ENCODE results near the gene LY6G5C.
"Not testable (repeated sequence)": the region's sequence is repeated elsewhere in the genome, so short reads cannot be mapped to it uniquely, and the experiment has no call there.

LY6G5C gene

GRCh38 chr6:31715022-31715958 lies 34.4 kb upstream of the LY6G5C start, which contains the start of gene LY6G6D:
LY6G6D (plus strand) TSS chr6:31715348; CDS start chr6:31715356, 8 bp downstream.
- in situ Hi-C loops (cut with MboI; ENCODE audit: low sequenced_read_pairs), result no loop called here

GRCh38 chr6:31713991-31714684 lies 33.3 kb upstream of the LY6G5C start:
- in situ Hi-C loops (cut with MboI; ENCODE audit: low sequenced_read_pairs), result no loop called here

DNA sequence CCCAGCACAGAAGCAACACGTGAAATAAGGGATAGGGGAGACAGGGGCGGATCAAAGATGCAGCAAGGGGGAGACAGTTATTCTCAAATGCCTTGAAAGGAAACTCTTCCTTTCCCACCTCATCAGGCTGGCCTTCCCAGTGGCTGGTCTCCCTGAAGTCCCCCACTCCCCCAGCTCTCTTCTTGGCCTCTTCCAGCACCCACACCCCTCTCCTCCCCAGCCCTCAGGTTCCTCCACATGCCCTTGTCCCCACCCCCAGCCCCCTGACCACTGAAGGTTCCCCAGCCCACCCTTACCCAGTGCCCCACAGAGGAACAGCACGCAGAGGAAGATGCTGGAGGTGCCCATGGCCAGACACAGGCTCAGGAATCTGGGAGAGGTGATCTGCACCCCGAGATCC lies 32.6 kb upstream of the LY6G5C start:
- in situ Hi-C loops (cut with MboI; ENCODE audit: low sequenced_read_pairs), result no loop called here

GRCh38 chr6:31712296-31712695 lies 31.4 kb upstream of the LY6G5C start:
- in situ Hi-C loops (cut with MboI; ENCODE audit: low sequenced_read_pairs), result no loop called here

GRCh38 chr6:31711233-31711632 lies 30.4 kb upstream of the LY6G5C start:
- in situ Hi-C loops (cut with MboI; ENCODE audit: low sequenced_read_pairs), result no loop called here

DNA sequence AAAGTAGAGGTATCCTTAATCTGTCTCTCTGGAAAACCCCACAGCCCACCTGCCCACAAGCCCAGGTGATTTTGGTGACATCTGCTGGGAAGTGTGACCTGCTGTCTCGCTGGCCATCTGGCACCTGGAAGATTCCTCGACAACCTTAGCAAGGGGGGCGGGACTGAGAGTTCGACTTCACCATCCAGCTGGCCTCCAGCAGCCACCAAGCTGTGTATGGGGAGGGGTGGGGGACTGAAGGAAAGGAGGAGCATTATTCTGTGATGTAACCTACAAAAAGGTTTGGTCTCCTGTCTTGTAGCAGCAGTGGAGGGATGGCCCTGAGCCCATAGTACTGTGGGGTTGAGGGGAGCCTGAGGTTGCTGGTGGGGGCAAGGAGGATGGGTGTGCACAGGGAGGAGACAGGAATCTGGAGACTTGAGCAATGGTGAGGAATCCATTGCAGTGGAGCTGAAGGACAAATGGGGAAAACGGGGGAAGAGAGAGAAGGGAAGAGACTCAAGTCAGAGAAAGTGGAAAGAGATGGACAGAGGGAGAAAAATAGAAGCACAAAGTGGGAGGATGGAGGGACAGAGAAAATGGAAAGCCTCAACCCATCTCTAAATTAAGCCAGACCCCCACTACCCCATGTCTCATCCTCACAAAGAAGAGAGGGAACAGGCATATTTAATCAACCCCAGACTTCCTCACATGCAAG lies 29.8 kb upstream of the LY6G5C start:
- in situ Hi-C loops (cut with MboI; ENCODE audit: low sequenced_read_pairs), result no loop called here

- in situ Hi-C loops (cut with MboI; ENCODE audit: low sequenced_read_pairs), result not testable (repeated sequence)
Measured at GRCh38 chr6:31709157-31709556, 28.3 kb upstream of the LY6G5C start.

DNA sequence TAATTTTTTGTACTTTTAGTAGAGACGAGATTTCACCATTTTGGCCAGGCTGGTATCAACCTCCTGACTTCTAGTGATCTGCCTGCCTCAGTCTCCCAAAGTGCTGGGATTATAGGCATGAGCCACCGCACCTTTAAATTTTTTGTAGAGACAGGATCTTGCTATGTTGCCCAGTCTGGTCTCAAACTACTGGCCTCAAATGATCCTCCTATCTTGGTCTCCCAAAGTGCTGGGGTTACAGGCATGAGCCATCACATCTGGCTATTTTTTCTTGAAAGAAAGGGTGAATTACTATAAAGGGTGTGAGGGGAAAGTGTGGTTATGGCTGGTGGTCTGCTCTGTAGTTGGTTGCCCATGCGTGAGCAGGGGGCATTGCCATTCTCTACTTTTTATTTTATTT lies 27.4 kb upstream of the LY6G5C start:
- in situ Hi-C loops (cut with MboI; ENCODE audit: low sequenced_read_pairs), result no loop called here

DNA sequence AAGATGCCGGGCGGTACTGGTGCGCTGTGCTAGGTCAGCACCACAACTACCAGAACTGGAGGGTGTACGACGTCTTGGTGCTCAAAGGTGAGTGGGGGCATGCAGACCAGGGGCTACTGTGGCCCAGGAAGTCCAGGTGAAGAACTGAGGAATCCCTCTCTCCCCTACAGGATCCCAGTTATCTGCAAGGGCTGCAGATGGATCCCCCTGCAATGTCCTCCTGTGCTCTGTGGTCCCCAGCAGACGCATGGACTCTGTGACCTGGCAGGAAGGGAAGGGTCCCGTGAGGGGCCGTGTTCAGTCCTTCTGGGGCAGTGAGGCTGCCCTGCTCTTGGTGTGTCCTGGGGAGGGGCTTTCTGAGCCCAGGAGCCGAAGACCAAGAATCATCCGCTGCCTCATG lies 26.8 kb upstream of the LY6G5C start:
- in situ Hi-C loops (cut with MboI; ENCODE audit: low sequenced_read_pairs), result no loop called here

- in situ Hi-C loops (cut with MboI; ENCODE audit: low sequenced_read_pairs), result no loop called here
Measured at GRCh38 chr6:31706599-31706998, 25.7 kb upstream of the LY6G5C start, which contains the start of gene LY6G6F. LY6G6F (plus strand) TSS chr6:31706866; CDS start chr6:31706907, 41 bp downstream.

GRCh38 chr6:31705931-31706330 lies 25.1 kb upstream of the LY6G5C start:
- in situ Hi-C loops (cut with MboI; ENCODE audit: low sequenced_read_pairs), result no loop called here

DNA sequence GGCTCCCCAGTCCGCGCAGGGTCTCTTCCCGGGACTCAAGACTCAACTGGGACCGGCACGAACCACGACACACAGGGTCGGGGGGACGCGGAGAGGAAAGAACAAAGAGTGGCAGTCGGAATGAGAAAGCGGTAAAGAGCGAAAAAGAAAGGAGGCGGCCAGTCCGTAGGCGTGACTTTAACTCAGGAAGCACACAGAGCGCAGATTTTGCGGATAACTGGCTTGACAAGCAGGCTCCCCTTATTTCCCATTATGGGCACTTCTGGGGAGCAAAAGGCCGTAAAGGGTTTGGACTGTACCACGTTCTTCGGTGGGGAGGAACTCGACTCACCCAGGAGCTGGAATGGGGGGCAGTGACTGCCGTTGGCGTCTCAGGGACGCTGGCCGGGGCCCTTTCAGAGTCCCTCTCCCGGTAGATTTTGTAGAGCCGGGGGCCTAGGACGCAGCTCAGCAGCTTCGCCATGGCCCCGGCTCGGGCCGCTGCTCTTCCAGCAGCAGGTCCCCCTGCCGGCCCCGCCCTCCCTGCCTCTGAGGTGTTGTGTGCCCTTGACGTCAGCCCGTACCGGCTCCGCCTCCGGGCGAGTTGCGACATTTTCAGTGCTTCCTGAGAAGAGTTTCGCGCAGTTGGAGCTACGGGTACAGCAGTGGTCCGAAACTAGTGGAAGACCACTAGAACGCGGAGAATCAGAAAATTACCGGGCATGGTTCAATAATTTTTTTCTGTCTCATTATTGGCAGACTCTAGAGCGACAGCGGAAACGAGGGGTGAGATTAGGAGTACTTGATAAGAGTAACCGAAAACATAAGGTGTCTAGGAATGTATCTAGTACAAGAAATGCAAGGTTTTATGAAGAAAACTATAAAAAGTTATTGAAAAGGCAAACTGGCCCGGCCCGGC lies 22.2 kb upstream of the LY6G5C start, which contains the start of gene ABHD16A:
Gene ABHD16A, minus strand, starts transcription at position 506 of the 898 bp plus-strand sequence. Its CDS starts 43 bp downstream, at position 463.
- in situ Hi-C loops (cut with MboI; ENCODE audit: low sequenced_read_pairs), result no loop called here

- in situ Hi-C loops (cut with MboI; ENCODE audit: low sequenced_read_pairs), result no loop called here
Measured at GRCh38 chr6:31702405-31702818, 21.5 kb upstream of the LY6G5C start.

DNA sequence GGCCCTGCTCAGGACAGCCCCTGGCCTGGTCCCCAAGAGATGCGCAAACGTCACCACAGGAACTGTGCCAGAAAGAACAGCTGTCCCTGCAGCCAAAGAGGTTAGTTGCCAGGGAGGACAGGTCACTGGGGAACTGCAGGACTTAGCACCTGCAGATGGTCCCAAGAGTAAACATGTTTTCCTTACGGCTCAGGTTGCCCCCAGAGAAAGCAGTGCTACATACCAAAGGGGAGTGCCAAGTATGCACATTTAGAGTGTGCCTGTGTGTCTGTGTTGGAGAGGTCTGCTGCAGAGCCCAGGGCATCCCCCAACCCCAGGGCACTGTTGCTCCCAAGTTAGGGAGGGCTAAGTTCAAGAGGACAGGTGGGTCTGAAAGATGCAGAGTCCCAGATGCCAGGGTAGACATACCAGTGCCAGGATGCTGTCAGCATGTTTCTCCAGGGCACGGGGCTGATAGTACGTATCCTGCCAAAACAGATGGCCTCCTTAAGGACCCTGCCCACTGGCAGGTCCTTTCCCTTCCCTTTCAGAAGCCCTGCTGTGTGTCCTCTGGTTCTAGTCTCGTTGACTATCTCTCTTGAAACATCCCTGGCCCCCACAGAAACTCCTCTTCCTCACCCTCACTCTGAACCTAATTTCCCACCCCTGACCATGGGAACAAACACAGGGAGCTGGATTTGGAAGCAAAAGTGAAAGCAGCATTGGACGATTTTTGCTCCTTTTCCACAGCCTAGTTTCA lies 21.0 kb upstream of the LY6G5C start:
- in situ Hi-C loops (cut with MboI; ENCODE audit: low sequenced_read_pairs), result no loop called here

DNA sequence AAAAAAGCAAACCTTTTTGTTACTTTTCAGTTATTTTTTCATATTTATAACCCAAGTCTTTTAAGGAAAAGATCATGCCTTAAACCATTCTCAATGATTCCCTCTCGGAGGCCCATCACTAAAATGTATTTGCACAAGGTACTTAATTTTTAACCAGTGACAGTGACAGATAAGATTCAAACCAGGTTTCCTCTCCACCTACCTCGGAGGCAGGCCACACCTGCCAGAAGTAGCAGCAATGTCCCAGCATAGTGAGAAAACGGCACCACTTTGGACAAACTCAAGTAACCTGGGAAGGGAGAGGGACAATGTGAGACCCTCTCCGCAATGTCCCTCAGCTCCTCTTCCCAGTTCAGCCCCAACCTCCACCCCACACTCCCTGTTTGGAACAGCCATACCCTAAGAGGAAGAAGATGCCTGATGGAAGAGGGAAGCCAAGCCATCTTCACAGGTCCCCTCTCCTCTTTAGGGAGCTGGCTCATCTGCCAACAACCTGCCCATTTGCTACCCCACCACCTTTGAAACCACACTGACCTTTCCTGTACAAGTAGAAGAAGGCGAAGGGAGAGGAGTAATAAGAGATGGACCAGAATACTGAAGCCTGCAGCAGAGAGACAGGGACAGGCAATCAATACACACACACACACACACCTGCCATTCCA lies 20.0 kb upstream of the LY6G5C start:
- in situ Hi-C loops (cut with MboI; ENCODE audit: low sequenced_read_pairs), result no loop called here

DNA sequence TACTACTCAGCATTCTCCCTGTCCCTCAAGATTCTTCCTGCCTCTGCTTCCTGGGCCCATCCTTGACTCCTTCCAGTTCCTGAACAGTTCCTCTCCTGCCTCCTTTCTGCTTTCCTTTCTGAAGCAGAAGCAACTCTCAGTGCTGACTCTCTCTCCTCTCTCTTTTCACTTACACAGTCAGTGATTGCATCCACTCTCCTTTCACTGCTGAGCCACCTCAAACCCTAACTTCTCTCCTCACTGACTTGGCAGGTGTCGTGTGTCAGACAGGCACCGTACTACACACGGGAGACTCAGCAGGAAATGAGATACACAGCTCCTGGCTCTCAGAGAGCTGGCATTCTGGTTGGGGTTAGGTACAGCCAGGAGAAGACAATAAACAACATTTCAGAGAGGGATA lies 16.7 kb upstream of the LY6G5C start:
- in situ Hi-C loops (cut with MboI; ENCODE audit: low sequenced_read_pairs), result no loop called here

DNA sequence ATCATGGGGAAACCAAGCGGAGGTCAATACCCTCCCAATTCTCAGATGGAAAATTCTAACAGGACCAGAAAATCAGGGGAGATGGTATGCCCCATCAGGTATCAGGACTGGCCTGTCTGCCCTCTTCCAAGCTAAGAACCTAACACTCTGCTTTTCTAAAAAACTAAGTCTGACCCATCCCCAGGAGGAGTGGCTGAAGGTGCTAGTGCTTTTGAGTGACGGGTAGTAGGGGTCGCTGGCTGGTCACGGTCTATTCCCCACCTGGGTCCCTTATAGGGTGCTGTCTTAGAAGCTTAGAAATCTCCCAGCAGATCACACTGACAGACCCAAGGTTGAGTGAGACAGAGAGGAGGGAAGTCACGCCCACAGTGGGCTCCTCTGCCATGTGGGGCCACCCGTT lies 12.7 kb upstream of the LY6G5C start:
- in situ Hi-C loops (cut with MboI; ENCODE audit: low sequenced_read_pairs), result no loop called here

DNA sequence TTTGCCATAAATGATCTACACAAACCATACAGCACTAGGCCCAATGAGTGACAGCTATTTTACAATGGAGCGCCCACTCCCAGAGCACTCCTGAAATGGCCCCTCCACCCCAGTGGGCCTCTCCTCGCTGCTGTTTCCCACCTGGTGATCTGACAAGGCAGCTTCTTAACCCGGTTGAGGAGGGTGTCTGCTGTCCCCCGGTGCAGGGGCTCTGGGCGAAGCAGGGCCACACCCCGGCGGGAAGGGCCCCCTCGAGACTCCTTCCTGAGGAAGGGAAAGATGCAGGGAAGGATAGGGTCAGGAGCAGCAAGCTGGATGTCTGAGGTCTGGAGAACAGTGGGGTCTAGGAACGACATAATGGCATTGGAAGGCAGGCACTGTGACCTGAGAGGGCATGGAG lies 12.0 kb upstream of the LY6G5C start:
- in situ Hi-C loops (cut with MboI; ENCODE audit: low sequenced_read_pairs), result no loop called here

GRCh38 chr6:31692353-31692752 lies 11.5 kb upstream of the LY6G5C start:
- in situ Hi-C loops (cut with MboI; ENCODE audit: low sequenced_read_pairs), result no loop called here

Measured in HL-60/S4 treated with retinoic acid at 250 ng/mL for 4 days and 3 days (cell line).